ENCODE measurements around the gene LAMB2.

DNA sequence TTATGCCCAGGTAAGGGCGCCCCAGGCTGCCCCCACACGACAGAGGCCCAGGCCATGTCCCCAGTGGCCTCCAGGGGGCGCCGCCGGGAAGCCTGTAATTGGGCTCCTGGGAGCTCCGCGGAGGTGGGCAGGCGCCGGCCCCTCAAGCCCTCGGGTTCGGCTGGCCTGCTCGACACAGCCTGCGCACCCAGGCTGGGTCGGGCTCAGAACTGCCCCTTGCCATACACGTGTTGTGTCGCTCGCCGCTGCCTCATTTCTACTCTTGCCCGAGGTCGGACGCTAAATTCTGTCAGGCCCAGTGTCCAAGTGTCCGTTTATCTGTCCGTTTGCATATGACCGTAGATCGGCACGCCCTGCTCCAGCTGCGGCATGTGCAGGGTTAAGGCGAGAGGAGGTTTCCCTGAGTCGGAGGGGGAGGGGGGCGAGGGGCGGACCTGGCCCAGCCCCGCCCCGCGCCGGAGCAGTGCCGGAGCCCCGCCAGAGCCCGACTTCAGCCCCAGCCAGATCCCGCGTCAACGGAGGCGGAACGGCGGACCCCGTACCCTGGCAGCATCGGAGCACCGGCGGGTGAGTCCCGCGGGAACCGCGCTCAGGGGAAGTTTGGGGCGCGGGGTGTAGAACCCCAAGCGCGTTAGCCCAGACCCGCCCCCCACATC is 38.4 kb upstream of the LAMB2 start, which contains the start of gene KLHDC8B:
- TF ChIP-seq, protein P1, sequence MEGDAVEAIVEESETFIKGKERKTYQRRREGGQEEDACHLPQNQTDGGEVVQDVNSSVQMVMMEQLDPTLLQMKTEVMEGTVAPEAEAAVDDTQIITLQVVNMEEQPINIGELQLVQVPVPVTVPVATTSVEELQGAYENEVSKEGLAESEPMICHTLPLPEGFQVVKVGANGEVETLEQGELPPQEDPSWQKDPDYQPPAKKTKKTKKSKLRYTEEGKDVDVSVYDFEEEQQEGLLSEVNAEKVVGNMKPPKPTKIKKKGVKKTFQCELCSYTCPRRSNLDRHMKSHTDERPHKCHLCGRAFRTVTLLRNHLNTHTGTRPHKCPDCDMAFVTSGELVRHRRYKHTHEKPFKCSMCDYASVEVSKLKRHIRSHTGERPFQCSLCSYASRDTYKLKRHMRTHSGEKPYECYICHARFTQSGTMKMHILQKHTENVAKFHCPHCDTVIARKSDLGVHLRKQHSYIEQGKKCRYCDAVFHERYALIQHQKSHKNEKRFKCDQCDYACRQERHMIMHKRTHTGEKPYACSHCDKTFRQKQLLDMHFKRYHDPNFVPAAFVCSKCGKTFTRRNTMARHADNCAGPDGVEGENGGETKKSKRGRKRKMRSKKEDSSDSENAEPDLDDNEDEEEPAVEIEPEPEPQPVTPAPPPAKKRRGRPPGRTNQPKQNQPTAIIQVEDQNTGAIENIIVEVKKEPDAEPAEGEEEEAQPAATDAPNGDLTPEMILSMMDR (IDR thresholded peaks at IDR 0.05), result peak; percentile 76 to 89 (median 79)
- peak; percentile 26 to 52 (median 46) for TF ChIP-seq POLR2A (IDR thresholded peaks at IDR 0.05)
